IgD-negative memory B cell (primary cell): ENCODE measurements around the gene HSD17B14. TPM values are rescaled to one million over a fixed set of nuclear protein-coding genes. Genes with fewer than 3 reads are reported as not detected.
A peak's percentile ranks its signal among the peaks of the same experiment; 100 is the strongest.
"Not testable (repeated sequence)": the region's sequence is repeated elsewhere in the genome, so short reads cannot be mapped to it uniquely, and the experiment has no call there.

Experiments
- H3K27ac Mint-ChIP-seq, 3 donors: one replicate each; pipeline ENCODE4 v1.8.0; 2020 to 2022; ENCODE audit warnings: mild to moderate bottlenecking in 3 of 3, mixed read lengths in 3 of 3, moderate library complexity in 1 of 3
- H3K27me3 Mint-ChIP-seq: one replicate; pipeline ENCODE4 v1.8.0; 2021; ENCODE audit warnings: mixed read lengths
- H3K36me3 Mint-ChIP-seq: one replicate; pipeline ENCODE4 v1.8.0; 2020; ENCODE audit warnings: mild to moderate bottlenecking, mixed read lengths
- H3K4me1 Mint-ChIP-seq, 3 donors: one replicate each; pipeline ENCODE4 v1.8.0; 2020 to 2022; ENCODE audit warnings: mixed read lengths in 3 of 3, mild to moderate bottlenecking in 1 of 3
- H3K4me3 Mint-ChIP-seq, 4 donors: one replicate each; pipeline ENCODE4 v1.8.0; 2020 to 2022; ENCODE audit warnings: mild to moderate bottlenecking in 4 of 4, mixed read lengths in 4 of 4, moderate library complexity in 3 of 4
- H3K9me3 Mint-ChIP-seq, 3 donors: one replicate each; pipeline ENCODE4 v1.8.0; 2020 to 2021; ENCODE audit warnings: mixed read lengths in 3 of 3, mild to moderate bottlenecking in 1 of 3
- polyA plus RNA-seq: library from polyadenylated mRNA; unstranded; fragments of 300-500 nt; fragmentation: Illumina TruSeq; gene quantifications from one replicate; pipeline ENCODE4 v1.2.3, GENCODE V29; 2021

The HSD17B14 gene
- polyA plus RNA-seq = 1.2 TPM

DNA sequence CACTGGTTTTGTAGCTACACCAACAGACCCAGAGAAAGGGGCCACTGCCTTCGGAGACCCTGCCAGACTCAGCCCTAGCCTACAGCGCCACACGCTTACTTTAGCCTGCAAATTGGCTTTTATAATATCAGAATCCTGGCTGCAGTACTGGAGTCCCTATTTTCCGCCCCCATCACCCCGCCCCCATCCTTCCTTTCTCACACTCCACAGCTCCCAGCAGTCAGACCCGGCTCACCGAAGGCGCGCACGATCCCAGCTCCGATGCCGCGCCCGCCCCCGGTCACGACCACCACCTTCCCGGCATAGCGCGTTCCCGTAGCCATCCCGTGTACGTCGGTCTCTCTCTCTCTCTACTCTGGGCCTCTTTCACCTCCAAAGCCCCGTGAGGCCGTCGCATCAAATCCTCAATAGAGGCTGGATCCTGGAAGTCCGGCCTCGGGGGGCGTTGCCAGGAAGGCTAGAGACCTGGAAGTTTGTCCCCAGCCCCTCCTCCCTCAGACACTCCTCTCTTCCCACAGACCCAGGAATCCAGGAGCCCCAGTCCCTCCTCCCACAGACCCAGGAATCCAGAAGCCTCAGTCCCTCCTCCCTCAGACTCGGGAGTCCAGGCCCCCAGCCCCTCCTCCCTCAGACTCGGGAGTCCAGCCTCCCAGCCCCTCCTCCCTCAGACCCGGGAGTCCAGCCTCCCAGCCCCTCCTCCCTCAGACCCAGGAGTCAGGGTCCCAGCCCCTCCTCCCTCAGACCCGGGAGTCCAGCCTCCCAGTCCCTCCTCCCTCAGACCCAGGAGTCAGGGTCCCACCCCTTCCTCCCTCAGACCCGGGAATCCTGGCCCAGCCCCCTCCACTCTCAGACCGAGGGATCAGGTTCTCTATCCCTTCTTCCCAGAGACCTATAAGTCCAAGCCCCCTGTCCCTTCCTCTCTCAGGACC lies at the start of gene HSD17B14:
Gene HSD17B14 (minus strand): TSS at position 403 of the 929 bp plus-strand sequence. CDS start 80 bp downstream, at position 323.
- H3K27me3 Mint-ChIP-seq = peaks cover 1% of the 10 kb centered on the region
- H3K4me1 Mint-ChIP-seq = peaks cover 11 to 19% (median 12%) of the 10 kb centered on the region in 3 donors
- peak within 1 kb of the TSS; percentile 85 to 93 (median 88) for H3K27ac Mint-ChIP-seq
- no peaks in the 10 kb centered on the region for H3K36me3 Mint-ChIP-seq
- peak within 1 kb of the TSS; percentile 81 to 96 (median 88) for H3K4me3 Mint-ChIP-seq
- H3K9me3 Mint-ChIP-seq = no peaks in the 10 kb centered on the region

DNA sequence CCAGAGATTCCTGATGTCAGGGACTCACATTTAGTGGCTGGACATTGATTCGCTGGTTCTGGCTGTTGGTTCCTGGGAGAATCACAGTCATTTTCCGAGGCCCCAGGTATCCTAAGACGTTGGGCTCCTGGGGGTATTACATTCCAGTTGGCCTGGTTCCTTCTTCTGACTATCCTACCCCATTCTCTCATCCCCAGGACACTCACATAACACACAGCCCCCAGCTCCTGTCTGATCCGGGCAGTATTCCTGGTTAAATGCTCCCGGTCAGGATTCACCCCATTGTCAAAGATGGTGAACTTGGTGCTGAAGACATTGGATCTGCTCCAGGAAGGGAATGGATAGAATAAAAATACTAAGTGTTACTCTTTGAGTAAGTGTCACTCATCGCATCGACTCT lies 47.4 kb upstream of the HSD17B14 start:
- Mint-ChIP-seq H3K9me3 (no peaks in the 10 kb centered on the region), H3K27ac (peak overlapping the region in 2 of 3 donors; percentile 24 to 79), H3K4me3 (peak overlapping the region in 1 of 4 donors; percentile 32), H3K27me3 (no peaks in the 10 kb centered on the region), H3K4me1 (peaks cover 8 to 19% (median 14%) of the 10 kb centered on the region in 3 donors), H3K36me3 (peaks cover 4% of the 10 kb centered on the region)

DNA sequence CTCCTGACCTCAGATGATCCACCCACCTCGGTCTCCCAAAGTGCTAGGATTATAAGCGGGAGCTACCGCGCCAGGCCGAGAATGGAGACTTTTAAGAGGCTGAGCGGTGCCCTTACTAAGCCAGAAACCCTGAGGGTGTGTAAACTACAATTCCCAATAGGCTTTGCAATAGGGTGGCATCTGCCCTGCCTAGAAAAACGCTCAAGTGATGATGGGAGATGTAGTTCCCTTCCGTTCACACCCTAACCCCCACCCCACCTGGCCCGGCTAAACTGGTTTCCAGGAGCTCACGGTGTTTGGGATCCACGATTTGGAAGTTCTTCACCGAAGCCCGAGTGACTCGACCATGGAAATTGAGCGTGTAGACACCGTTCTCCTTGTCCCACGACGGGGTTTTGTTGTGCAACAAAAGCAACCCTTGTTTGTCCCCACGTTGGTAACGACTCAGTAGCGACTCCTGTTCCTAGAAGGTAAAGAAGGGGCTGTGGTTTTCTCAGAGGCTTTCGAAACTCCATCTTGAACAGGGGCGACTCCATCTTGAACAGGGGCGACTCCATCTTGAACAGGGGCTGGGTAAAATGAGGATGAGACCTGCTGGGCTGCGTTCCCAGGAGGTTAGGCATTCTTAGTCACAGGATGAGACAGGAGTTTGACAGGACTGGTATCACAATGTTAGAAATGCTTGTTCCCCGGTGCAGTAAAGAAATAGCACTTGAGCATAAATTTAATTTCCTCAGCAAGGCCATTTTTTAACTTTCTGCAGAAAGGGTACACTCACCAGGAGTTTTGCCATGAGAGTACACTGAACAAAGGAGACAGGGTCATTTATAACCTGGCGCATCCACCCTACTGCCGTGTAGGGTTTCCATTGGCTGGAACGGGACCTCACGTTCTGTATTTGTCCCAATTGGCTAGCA lies 45.7 kb upstream of the HSD17B14 start:
- H3K27me3 Mint-ChIP-seq = no peaks in the 10 kb centered on the region
- peak overlapping the region in 2 of 3 donors; percentile 46 to 96 for H3K27ac Mint-ChIP-seq
- peaks cover 7% of the 10 kb centered on the region for H3K36me3 Mint-ChIP-seq
- peaks cover 14 to 29% (median 25%) of the 10 kb centered on the region in 3 donors for H3K4me1 Mint-ChIP-seq
- H3K4me3 Mint-ChIP-seq = peak overlapping the region in 1 of 4 donors; percentile 74
- no peaks in the 10 kb centered on the region for H3K9me3 Mint-ChIP-seq

DNA sequence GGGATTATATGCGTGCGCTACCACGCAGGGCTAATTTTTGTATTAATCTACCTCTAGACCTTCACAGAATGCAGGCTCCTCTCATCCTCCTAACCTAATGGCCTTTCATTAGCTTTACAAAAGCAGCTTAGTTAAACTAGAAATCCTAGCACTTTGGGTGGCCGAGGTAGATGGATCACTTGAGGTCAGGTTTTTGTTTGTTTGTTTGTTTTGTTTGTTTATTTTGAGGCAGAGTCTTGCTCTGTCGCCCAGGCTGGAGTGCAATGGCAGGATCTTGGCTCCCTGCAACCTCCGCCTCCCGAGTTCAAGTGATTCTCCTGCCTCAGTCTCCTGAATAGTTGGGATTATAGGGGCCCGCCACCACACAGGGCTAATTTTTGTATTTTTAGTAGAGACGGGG lies 43.4 kb upstream of the HSD17B14 start:
- peaks cover 21 to 38% (median 28%) of the 10 kb centered on the region in 3 donors for H3K4me1 Mint-ChIP-seq
- not testable (repeated sequence) for H3K9me3 Mint-ChIP-seq, H3K27me3 Mint-ChIP-seq
- peaks cover 12% of the 10 kb centered on the region for H3K36me3 Mint-ChIP-seq
- peak overlapping the region; percentile 67 to 96 (median 83) for H3K27ac Mint-ChIP-seq
- H3K4me3 Mint-ChIP-seq = peak overlapping the region in 1 of 4 donors; percentile 68

DNA sequence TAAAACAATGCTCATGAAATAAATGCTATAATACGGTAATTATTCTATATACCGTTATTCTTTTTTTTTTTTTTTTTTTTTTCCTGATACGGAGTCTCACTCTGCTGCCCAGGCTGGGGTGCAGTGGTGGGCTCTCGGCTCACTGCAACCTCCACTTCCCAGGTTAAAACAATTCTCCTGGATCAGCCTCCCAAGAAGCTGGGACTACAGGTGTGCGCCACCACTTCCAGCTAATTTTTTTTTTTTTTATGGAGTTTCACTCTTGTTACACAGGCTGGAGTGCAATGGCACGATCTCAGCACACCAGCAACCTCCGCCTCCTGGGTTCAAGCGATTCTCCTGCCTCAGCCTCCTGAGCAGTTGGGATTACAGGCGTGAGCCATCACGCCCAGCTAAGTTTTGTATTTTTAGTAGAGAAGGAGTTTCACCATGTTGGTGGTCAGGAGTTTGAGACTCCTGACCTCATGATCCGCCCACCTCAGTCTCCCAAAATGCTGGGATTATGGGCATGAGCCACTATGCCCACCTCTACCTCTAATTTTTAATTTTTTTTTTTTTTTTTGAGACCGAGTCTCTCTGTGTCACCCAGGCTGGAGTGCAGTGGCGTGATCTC lies 42.8 kb upstream of the HSD17B14 start:
- Mint-ChIP-seq H3K27ac (peak overlapping the region in 1 of 3 donors; percentile 96), H3K36me3 (peaks cover 17% of the 10 kb centered on the region), H3K27me3 (no peaks in the 10 kb centered on the region), H3K9me3 (no peaks in the 10 kb centered on the region), H3K4me1 (peaks cover 27 to 42% (median 29%) of the 10 kb centered on the region in 3 donors), H3K4me3 (peak overlapping the region in 1 of 4 donors; percentile 68)

DNA sequence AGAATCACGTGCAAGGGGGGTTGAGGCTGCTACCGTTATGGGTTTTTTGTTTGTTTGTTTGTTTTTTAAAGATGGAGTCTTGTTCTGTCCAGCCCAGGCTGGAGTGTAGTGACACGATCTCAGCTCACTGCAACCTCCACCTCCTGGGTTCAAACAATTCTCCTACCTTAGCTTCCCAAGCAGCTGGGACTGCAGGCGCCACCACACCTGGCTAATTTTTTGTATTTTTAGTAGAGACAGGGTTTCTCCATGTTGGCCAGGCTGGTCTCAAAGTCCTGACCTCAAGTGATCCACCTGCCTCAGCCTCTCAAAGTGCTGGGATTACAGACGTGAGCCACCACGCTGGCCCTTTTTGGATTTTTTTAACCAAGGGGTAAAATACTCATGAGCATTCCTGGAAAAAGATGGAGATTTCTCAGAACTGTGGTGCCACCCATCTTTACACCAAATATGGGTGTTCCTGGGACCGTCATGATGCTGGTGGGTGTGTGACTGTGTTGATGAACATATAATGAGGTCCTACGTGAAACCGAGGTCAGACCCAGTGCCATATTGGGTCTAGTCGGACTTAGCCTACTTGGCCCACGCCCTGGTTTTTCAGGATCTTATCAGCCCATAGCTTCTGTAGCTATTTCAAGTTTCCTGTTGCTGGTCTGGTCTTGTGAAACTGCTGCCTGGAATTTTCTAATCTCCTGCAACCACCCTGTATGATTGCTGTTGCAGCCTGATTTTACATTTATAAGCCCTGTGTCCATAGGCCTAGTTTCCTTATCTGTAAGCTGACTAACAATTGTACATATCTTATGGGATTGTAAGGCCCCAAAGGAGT lies 42.1 kb upstream of the HSD17B14 start:
- Mint-ChIP-seq H3K27me3 (no peaks in the 10 kb centered on the region), H3K36me3 (peaks cover 18% of the 10 kb centered on the region), H3K9me3 (no peaks in the 10 kb centered on the region), H3K4me3 (peak overlapping the region in 2 of 4 donors; percentile 51 to 68), H3K4me1 (peaks cover 34 to 48% (median 36%) of the 10 kb centered on the region in 3 donors), H3K27ac (peak overlapping the region; percentile 39 to 96 (median 89))

DNA sequence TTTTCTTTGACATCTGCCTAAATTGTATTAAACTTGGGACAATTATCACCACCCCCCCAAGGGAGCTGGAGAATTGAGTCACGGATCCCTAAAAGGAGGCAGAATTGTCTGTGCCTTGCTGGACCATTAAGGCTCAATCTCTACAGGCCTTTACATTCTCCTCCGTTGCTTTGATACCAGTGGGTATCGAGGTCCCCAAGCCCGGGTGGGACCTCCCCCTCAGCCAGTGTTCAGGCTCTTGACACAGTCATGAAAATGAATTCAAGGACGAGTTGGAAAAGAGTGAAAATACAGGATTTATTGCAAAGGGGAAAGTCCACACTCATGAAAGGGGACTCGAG lies 41.5 kb upstream of the HSD17B14 start:
- Mint-ChIP-seq H3K4me3 (peak overlapping the region in 1 of 4 donors; percentile 68), H3K9me3 (no peaks in the 10 kb centered on the region), H3K4me1 (peaks cover 36 to 52% (median 38%) of the 10 kb centered on the region in 3 donors), H3K27ac (peak overlapping the region; percentile 89 to 100 (median 96)), H3K27me3 (no peaks in the 10 kb centered on the region), H3K36me3 (peaks cover 18% of the 10 kb centered on the region)

DNA sequence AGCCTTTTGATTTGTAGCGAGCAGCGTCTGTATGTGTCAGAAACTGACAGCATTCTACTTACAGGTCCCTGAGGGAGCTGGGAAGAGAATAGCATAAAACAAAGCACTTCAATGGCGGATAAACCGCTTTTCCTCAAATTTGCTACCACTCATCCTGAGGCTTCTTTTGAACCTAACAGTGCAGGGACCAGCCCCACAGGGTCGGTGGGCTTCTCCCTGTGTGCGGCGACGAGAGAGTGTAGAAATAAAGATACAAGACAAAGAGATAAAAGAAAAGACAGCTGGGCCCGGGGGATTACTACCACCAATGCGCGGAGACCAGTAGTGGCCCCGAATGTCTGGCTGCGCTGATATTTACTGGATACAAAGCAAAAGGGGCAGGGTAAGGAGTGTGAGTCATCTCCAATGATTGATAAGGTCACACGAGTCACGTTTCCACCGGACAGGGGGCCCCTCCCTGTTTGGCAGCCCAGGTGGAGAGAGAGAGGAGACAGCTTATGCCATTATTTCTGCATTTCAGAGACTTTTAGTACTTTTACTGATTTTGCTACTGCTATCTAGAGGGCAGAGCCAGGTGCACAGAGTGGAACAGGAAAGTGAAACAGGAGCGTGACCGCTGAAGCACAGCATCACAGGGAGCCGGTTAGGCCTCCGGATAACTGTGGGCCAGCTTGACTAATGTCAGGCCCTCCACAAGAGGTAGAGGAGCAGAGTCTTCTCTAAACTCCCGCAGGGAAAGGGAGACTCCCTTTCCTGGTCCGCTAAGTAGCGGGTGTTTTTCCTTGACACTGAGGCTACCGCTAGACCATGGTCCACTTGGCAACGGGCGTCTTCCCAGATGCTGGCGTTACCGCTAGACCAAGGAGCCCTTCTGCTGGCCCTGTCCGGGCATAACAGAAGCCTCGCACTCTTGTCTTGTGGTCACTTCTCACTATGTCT lies 40.0 kb upstream of the HSD17B14 start:
- peaks cover 37 to 47% (median 40%) of the 10 kb centered on the region in 3 donors for H3K4me1 Mint-ChIP-seq
- H3K9me3 Mint-ChIP-seq = not testable (repeated sequence)

DNA sequence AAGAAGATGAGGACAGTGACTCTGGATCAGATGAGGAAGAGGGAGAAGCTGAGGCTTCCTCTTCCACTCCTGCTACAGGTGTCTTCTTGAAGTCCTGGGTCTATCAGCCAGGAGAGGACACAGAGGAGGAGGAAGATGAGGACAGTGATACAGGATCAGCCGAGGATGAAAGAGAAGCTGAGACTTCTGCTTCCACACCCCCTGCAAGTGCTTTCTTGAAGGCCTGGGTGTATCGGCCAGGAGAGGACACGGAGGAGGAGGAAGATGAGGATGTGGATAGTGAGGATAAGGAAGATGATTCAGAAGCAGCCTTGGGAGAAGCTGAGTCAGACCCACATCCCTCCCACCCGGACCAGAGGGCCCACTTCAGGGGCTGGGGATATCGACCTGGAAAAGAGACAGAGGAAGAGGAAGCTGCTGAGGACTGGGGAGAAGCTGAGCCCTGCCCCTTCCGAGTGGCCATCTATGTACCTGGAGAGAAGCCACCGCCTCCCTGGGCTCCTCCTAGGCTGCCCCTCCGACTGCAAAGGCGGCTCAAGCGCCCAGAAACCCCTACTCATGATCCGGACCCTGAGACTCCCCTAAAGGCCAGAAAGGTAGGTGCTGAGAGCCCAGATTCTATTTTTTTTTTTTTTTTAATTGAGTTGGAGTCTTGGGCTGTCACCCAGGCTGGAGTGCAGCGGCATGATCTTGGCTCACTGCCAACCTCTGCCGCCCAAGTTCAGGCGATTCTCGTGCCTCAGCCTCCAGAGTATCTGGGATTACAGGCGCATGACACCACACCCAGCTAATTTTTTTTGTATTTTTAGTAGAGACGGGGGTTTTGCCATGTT lies 38.2 kb upstream of the HSD17B14 start:
- H3K4me3 Mint-ChIP-seq = peak overlapping the region; percentile 95 to 100 (median 100)
- H3K4me1 Mint-ChIP-seq = peaks cover 32 to 43% (median 37%) of the 10 kb centered on the region in 3 donors
- peak overlapping the region; percentile 96 to 100 (median 100) for H3K27ac Mint-ChIP-seq
- H3K27me3 Mint-ChIP-seq = no peaks in the 10 kb centered on the region
- peaks cover 16% of the 10 kb centered on the region for H3K36me3 Mint-ChIP-seq
- H3K9me3 Mint-ChIP-seq = peaks cover 0 to 3% (median 0%) of the 10 kb centered on the region in 3 donors

More for the DNA sequence above, 40.0 kb upstream of the HSD17B14 start:
- Mint-ChIP-seq H3K36me3 (peaks cover 18% of the 10 kb centered on the region), H3K4me3 (peak overlapping the region; percentile 95 to 100 (median 100)), H3K27ac (peak overlapping the region; percentile 96 to 100 (median 100))
- not testable (repeated sequence) for H3K27me3 Mint-ChIP-seq

DNA sequence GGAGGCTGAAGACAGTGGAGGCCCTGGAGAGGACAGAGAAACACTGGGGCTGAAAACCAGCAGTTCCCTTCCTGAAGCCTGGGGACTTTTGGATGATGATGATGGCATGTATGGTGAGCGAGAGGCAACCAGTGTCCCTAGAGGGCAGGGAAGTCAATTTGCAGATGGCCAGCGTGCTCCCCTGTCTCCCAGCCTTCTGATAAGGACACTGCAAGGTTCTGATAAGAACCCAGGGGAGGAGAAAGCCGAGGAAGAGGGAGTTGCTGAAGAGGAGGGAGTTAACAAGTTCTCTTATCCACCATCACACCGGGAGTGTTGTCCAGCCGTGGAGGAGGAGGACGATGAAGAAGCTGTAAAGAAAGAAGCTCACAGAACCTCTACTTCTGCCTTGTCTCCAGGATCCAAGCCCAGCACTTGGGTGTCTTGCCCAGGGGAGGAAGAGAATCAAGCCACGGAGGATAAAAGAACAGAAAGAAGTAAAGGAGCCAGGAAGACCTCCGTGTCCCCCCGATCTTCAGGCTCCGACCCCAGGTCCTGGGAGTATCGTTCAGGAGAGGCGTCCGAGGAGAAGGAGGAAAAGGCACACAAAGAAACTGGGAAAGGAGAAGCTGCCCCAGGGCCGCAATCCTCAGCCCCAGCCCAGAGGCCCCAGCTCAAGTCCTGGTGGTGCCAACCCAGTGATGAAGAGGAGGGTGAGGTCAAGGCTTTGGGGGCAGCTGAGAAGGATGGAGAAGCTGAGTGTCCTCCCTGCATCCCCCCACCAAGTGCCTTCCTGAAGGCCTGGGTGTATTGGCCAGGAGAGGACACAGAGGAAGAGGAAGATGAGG lies 37.4 kb upstream of the HSD17B14 start:
- Mint-ChIP-seq H3K36me3 (peaks cover 16% of the 10 kb centered on the region), H3K27me3 (no peaks in the 10 kb centered on the region), H3K9me3 (peaks cover 0 to 3% (median 0%) of the 10 kb centered on the region in 3 donors), H3K4me3 (peak overlapping the region; percentile 95 to 100 (median 100)), H3K4me1 (peaks cover 32 to 42% (median 36%) of the 10 kb centered on the region in 3 donors), H3K27ac (peak overlapping the region; percentile 96 to 100 (median 100))

DNA sequence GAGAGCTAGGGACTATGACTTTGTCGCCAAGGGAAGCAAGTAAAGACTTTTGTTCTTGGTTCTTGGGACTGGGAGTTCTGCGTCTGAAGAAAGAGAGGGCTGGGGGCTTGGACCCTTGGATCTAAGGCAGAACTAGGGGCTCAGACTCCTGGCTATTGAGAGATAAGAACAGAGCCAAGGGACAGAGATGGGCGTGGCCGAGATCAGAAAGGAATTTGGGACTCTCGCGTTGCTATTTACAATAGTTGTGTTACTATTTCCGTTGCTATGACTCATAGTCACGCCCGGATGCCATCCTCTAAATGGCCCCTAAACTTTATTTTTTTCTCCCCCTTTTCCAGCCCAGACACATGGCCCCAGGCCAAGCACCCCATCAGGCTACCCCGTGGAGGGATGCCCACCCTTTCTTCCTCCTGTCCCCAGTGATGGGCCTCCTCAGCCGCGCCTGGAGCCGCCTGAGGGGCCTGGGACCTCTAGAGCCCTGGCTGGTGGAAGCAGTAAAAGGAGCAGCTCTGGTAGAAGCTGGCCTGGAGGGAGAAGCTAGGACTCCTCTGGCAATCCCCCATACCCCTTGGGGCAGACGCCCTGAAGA lies 36.7 kb upstream of the HSD17B14 start:
- H3K4me3 Mint-ChIP-seq = peak overlapping the region; percentile 95 to 100 (median 100)
- H3K27ac Mint-ChIP-seq = peak overlapping the region; percentile 96 to 100 (median 100)
- H3K36me3 Mint-ChIP-seq = peaks cover 13% of the 10 kb centered on the region
- H3K4me1 Mint-ChIP-seq = peaks cover 33 to 35% (median 34%) of the 10 kb centered on the region in 3 donors
- H3K27me3 Mint-ChIP-seq = no peaks in the 10 kb centered on the region
- peaks cover 0 to 3% (median 0%) of the 10 kb centered on the region in 3 donors for H3K9me3 Mint-ChIP-seq
